ENCODE results near the gene STAC. TPM values are rescaled to one million over a fixed set of nuclear protein-coding genes. Genes with fewer than 3 reads are reported as not detected.

The STAC gene
- total RNA-seq, 2 experiments from 2014 or later: not detected

GRCh38 chr3:36475558-36475957, 95.3 kb downstream of the STAC start:
- Mint-ChIP-seq H3K36me3 (ENCODE audit: low read depth) (no peaks in the 10 kb centered on the region), H3K27ac (no peak overlapping the region), H3K9me3 (peaks cover 2% of the 10 kb centered on the region), H3K4me3 (no peak overlapping the region), H3K4me1 (no peaks in the 10 kb centered on the region), H3K27me3 (no peaks in the 10 kb centered on the region)
- DNase-seq: no peak
- ChIA-PET POLR2A (no interaction called here), CTCF (no interaction called here)

DNA sequence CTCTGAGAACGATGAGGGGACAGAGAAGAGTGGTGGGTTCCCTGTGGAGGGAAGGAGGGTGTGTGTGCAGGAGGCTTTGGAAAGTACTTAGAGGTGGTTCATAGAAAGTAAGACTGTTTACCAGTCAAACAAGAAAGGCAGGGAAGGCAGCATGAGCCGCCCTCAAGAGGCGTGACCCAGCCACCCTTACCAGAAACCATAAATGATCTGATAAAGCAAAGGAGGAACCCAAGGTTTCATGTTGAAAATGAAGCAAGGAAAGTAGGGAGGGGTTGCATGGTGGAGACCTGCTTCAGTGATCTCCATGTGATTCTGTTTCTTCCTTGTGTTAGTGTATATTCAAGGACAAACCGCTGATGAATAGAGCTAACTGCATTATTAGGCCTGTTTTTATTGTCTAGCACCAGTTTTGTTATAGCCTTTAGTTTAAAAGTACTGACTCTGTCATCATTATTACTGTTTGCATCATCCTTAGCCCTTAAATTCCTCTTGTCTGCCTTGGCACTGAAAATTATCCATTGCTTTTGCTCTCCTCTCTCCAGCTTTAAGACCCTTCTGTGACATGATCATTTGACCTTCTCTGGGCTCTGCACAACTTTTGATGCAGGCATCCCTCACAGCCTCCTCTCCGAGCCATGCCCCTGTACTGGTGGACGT, 96.1 kb downstream of the STAC start:
- peaks cover 2% of the 10 kb centered on the region for H3K9me3 Mint-ChIP-seq
- H3K36me3 Mint-ChIP-seq (ENCODE audit: low read depth): no peaks in the 10 kb centered on the region
- H3K27ac Mint-ChIP-seq: no peak overlapping the region
- no peaks in the 10 kb centered on the region for H3K27me3 Mint-ChIP-seq
- ChIA-PET POLR2A (no interaction called here), CTCF (no interaction called here)
- DNase-seq: no peak
- no peak overlapping the region for H3K4me3 Mint-ChIP-seq
- H3K4me1 Mint-ChIP-seq: no peaks in the 10 kb centered on the region

- DNase-seq: no peak
- Mint-ChIP-seq H3K27ac (no peak overlapping the region), H3K4me3 (no peak overlapping the region), H3K9me3 (peaks cover 2% of the 10 kb centered on the region), H3K27me3 (no peaks in the 10 kb centered on the region), H3K36me3 (ENCODE audit: low read depth) (no peaks in the 10 kb centered on the region), H3K4me1 (no peaks in the 10 kb centered on the region)
- POLR2A ChIA-PET: no interaction called here
- CTCF ChIA-PET: interaction anchor here (0.6 kb wide), 1 partner anchor 375 kb away, joined by 3 read pairs; no protein-coding TSS in a partner anchor
Measured at GRCh38 chr3:36477655-36478054, 97.4 kb downstream of the STAC start.

GRCh38 chr3:36480911-36481648, 100.8 kb downstream of the STAC start:
- H3K36me3 Mint-ChIP-seq (ENCODE audit: low read depth): no peaks in the 10 kb centered on the region
- DNase-seq: no peak
- ChIA-PET CTCF (no interaction called here), POLR2A (no interaction called here)
- H3K27ac Mint-ChIP-seq: no peak overlapping the region
- H3K4me1 Mint-ChIP-seq: no peaks in the 10 kb centered on the region
- H3K27me3 Mint-ChIP-seq: no peaks in the 10 kb centered on the region
- no peak overlapping the region for H3K4me3 Mint-ChIP-seq
- H3K9me3 Mint-ChIP-seq: peaks cover 2% of the 10 kb centered on the region

GRCh38 chr3:36482256-36482655, 102.0 kb downstream of the STAC start:
- no peaks in the 10 kb centered on the region for H3K4me1 Mint-ChIP-seq
- POLR2A ChIA-PET: no interaction called here

DNA sequence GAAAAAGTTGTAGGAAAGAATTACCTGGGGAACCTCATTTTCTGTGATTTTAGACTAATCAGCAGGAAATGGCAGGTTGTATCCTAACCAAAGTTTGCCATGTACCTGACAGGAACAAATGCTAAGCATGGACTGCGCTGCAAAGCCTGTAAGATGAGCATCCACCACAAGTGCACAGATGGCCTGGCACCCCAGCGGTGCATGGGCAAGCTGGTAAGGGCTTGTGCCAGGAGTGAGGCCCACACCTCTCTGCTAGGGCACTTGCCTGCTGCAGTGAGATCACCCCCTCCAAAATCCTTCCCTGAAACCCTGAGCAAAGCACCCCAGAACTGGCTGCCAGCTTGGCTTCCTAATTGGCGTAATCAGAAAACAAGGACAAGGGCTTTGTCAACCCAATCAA, 102.6 kb downstream of the STAC start:
- Mint-ChIP-seq H3K27ac (no peak overlapping the region), H3K27me3 (no peaks in the 10 kb centered on the region), H3K4me3 (no peak overlapping the region), H3K9me3 (peaks cover 2% of the 10 kb centered on the region), H3K4me1 (no peaks in the 10 kb centered on the region), H3K36me3 (ENCODE audit: low read depth) (no peaks in the 10 kb centered on the region)
- no peak for DNase-seq
- CTCF ChIA-PET: no interaction called here
- POLR2A ChIA-PET: no interaction called here

More at GRCh38 chr3:36482256-36482655, 102.0 kb downstream of the STAC start:
- Mint-ChIP-seq H3K9me3 (peaks cover 2% of the 10 kb centered on the region), H3K27me3 (no peaks in the 10 kb centered on the region), H3K36me3 (ENCODE audit: low read depth) (no peaks in the 10 kb centered on the region), H3K4me3 (no peak overlapping the region), H3K27ac (no peak overlapping the region)
- no peak for DNase-seq
- CTCF ChIA-PET: no interaction called here

DNA sequence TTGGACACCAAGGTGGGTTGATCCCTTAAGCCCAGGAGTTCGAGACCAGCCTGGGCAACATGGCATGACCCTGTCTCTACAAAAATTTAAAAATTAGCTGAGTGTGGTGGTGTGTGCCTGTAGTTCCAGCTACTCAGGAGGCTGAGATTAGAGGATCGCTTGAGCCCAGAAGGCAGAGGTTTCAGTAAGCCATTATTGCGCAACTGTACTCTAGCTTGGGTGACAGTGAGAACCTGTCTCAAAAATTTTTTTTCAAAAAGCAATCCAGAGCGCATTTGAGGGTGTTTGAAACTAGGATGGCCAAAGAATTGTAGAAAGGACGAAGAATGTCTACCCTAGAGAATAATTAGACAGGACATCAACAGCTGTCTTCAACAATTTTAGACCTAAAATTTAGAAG, 103.4 kb downstream of the STAC start:
- H3K4me1 Mint-ChIP-seq: no peaks in the 10 kb centered on the region
- H3K36me3 Mint-ChIP-seq (ENCODE audit: low read depth): no peaks in the 10 kb centered on the region
- POLR2A ChIA-PET: no interaction called here
- DNase-seq: no peak
- peaks cover 2% of the 10 kb centered on the region for H3K9me3 Mint-ChIP-seq
- CTCF ChIA-PET: no interaction called here
- no peak overlapping the region for H3K4me3 Mint-ChIP-seq
- no peaks in the 10 kb centered on the region for H3K27me3 Mint-ChIP-seq
- no peak overlapping the region for H3K27ac Mint-ChIP-seq

GRCh38 chr3:36484386-36484785, 104.1 kb downstream of the STAC start:
- H3K9me3 Mint-ChIP-seq: no peaks in the 10 kb centered on the region
- no peak for DNase-seq
- H3K36me3 Mint-ChIP-seq (ENCODE audit: low read depth): no peaks in the 10 kb centered on the region
- ChIA-PET POLR2A (no interaction called here), CTCF (no interaction called here)
- H3K27ac Mint-ChIP-seq: no peak overlapping the region
- no peaks in the 10 kb centered on the region for H3K27me3 Mint-ChIP-seq
- H3K4me3 Mint-ChIP-seq: no peak overlapping the region
- H3K4me1 Mint-ChIP-seq: no peaks in the 10 kb centered on the region

DNA sequence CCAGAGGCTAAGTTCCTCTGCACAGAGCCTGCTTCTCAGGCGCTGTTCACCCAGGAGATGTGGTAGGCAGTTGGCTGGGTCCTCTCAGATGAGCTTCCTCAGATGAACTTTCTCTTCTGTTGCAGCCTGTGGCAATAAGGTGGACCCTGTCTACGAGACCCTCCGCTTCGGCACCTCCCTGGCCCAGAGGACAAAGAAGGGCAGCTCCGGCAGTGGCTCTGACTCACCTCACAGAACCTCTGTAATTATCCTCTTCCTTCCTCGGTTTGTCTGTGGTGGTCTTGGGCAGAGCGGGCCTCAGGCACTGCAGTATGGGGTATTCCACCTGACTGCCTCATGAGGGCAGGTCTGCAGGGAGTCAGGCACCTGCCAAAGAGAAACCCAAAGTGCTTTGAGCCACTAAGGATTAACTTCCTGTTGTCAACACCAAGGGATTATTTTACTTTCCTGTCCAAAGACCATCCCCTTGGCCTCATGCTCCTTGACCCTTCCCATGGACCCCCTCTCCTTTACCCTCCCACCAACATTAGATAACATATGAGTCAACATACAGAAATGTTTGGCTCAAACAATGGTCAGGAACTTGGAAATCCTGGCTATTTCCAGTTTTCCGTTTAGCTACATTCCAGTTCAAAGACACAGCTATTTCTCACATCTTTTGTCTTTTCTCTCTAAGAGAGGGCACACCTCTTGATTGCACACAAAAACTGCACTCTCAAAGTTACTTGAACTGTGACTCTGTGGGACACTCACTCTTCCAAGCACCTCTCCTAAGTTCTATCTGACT, 105.9 kb downstream of the STAC start:
- ChIA-PET POLR2A (no interaction called here), CTCF (no interaction called here)
- Mint-ChIP-seq H3K36me3 (ENCODE audit: low read depth) (no peaks in the 10 kb centered on the region), H3K27ac (no peak overlapping the region), H3K27me3 (no peaks in the 10 kb centered on the region), H3K9me3 (no peaks in the 10 kb centered on the region), H3K4me3 (no peak overlapping the region), H3K4me1 (no peaks in the 10 kb centered on the region)
- no peak for DNase-seq

DNA sequence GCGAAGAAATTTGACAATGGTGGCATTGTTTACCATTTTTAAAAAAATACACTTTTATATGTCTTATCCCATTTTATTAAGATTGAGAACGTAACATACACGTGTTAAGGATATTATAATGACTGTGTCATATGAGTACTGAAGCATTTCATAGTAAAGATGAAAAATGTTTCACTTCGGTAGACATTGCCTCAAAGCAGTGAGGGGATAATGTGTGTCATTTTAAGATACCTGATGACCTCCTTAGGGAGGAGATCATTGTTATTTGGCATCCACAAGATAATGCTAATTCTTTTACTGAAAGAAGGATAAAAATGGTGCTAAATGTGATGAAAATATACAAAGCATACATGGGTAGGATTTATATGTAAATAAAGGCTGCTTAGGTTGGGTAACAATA, 107.3 kb downstream of the STAC start:
- no peak for DNase-seq
- Mint-ChIP-seq H3K4me1 (no peaks in the 10 kb centered on the region), H3K27me3 (no peaks in the 10 kb centered on the region), H3K36me3 (ENCODE audit: low read depth) (no peaks in the 10 kb centered on the region), H3K27ac (no peak overlapping the region), H3K4me3 (no peak overlapping the region), H3K9me3 (no peaks in the 10 kb centered on the region)
- CTCF ChIA-PET: no interaction called here
- POLR2A ChIA-PET: no interaction called here

DNA sequence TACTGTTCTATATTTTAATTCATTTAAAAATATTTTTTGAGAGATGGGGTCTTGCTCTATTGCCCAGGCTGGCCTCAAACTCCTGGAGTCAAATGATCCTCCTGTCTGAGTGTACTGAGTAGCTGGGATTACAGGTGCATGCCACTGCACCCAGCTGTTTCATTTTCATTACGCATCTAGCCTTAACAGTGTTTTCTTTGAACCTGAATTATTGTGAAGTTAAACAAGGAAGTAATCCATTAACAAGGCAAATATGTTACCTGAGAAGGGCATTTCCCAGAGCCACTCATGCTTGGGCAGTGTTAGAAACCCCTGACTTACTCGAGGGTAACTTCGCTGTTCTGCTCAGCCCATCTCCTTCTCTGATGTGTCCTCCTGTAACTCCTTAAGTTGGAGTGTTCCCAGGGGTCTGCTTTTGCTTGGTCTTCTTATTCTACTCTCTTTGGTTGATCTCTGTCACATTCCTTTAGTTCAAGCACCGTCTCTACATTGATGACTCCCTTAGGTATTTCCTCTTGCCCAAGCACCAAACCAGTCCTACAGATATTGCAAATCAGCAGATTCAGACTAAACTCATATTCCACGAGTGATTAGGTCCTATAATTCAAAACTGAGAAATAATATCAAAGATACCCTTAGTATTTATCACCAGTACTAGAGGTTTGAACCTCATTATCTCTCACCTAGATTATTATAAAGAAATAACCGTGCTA, 107.9 kb downstream of the STAC start:
- Mint-ChIP-seq H3K27ac (no peak overlapping the region), H3K4me3 (no peak overlapping the region), H3K27me3 (no peaks in the 10 kb centered on the region), H3K9me3 (no peaks in the 10 kb centered on the region), H3K4me1 (no peaks in the 10 kb centered on the region), H3K36me3 (ENCODE audit: low read depth) (no peaks in the 10 kb centered on the region)
- ChIA-PET CTCF (no interaction called here), POLR2A (no interaction called here)
- no peak for DNase-seq

- Mint-ChIP-seq H3K4me3 (no peak overlapping the region), H3K27me3 (no peaks in the 10 kb centered on the region), H3K9me3 (no peaks in the 10 kb centered on the region), H3K36me3 (ENCODE audit: low read depth) (no peaks in the 10 kb centered on the region), H3K27ac (no peak overlapping the region), H3K4me1 (no peaks in the 10 kb centered on the region)
- ChIA-PET CTCF (no interaction called here), POLR2A (no interaction called here)
- DNase-seq: no peak
Measured at GRCh38 chr3:36489101-36489500, 108.8 kb downstream of the STAC start.

DNA sequence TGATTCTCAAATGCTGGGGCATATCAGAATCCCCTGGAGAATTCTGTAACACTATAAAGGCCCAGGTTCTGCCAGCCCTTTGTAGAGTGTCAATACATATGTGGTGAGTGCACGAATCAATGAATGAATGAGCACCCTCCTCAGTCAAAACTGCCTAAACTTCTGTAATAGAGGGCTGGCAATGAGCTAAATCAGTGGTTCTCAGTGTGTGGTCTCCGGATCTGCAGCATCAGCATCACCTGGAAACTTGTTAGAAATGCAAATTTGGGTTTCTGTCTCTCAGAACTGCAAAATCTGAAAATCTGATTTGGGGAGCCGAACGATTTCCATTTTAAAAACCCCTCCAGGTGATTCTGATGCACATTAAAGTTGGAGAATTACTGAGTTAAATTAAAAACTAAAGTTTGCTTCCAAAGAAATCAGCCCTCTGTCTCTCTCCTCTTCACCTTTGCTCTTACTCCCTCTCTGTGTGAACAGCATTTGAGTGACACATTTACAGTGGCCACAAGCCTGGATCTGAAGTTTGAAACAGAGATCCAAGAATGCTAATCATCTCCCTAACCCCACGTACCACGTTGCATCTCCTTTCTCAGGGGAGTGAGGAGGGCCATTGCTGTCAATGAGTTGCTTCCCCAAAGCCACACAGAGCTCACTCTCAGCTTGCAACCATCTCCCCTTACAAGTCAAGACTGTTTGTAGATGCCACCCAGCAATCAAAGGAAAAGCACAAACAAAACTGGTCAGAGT, 109.5 kb downstream of the STAC start:
- POLR2A ChIA-PET: no interaction called here
- CTCF ChIA-PET: no interaction called here
- Mint-ChIP-seq H3K27ac (no peak overlapping the region), H3K4me1 (no peaks in the 10 kb centered on the region), H3K36me3 (ENCODE audit: low read depth) (no peaks in the 10 kb centered on the region), H3K4me3 (no peak overlapping the region), H3K27me3 (no peaks in the 10 kb centered on the region), H3K9me3 (no peaks in the 10 kb centered on the region)
- DNase-seq: no peak

All from activated CD4-positive, alpha-beta memory T cell treated with anti-CD3 and anti-CD28 coated beads, Interleukin-2, amount 10 ng/mL, durations not matched to agents 7 days and 5 days (primary cell).